SU-DHL-6 (cell line): Measurements from ENCODE around the gene CHRND.

Experiments
- H2AFZ ChIP-seq: fragments of 200-600 bp; sonication (generic); 2 replicates; pipeline ENCODE4 v1.6.1; 2014; ENCODE audit warnings: low read depth, mild to moderate bottlenecking, moderate library complexity, mixed read lengths, antibody characterized with exemption, low read length; ENCODE audit not compliant: severe bottlenecking
- H3F3A ChIP-seq: fragments of 200-600 bp; shearing (Covaris generic); 2 replicates; pipeline ENCODE4 v1.6.0; 2016; ENCODE audit warnings: antibody characterized with exemption, mild to moderate bottlenecking; ENCODE audit not compliant: insufficient read depth
- H3K27ac ChIP-seq: fragments of 200-600 bp; sonication (generic); 2 replicates; pipeline ENCODE4 v1.5.1; 2016; ENCODE audit warnings: low read depth, mild to moderate bottlenecking, low read length, moderate library complexity, mixed read lengths
- H3K27me3 ChIP-seq: fragments of 200-600 bp; sonication (generic), shearing (Covaris generic); 2 replicates; pipeline ENCODE4 v1.6.0; 2014; ENCODE audit warnings: mild to moderate bottlenecking, low read length
- H3K36me3 ChIP-seq: fragments of 200-600 bp; sonication (generic); 2 replicates; pipeline ENCODE4 v1.6.1; 2014; ENCODE audit warnings: mild to moderate bottlenecking, low read length, mixed read lengths
- H3K4me2 ChIP-seq: fragments of 300-600, 200-600 bp; shearing (Covaris generic), sonication (generic); 2 replicates; pipeline ENCODE4 v1.6.0; 2014; ENCODE audit warnings: low read length, low read depth, mild to moderate bottlenecking; ENCODE audit not compliant: poor library complexity, severe bottlenecking
- H3K4me3 ChIP-seq: fragments of 200-600 bp; sonication (generic); 2 replicates; pipeline ENCODE4 v1.5.1; 2014; ENCODE audit warnings: antibody characterized with exemption, low read length, mild to moderate bottlenecking, mixed read lengths; ENCODE audit not compliant: insufficient read depth, poor library complexity, severe bottlenecking
- H3K79me2 ChIP-seq: fragments of 200-600 bp; sonication (generic); 2 replicates; pipeline ENCODE4 v1.6.1; 2014; ENCODE audit warnings: mild to moderate bottlenecking, low read length, moderate library complexity; ENCODE audit not compliant: insufficient read depth
- H3K9ac ChIP-seq: fragments of 200-600 bp; sonication (generic); 2 replicates; pipeline ENCODE4 v1.7.0; 2014; ENCODE audit warnings: mild to moderate bottlenecking, low read length
- H3K9me2 ChIP-seq: fragments of 200-600 bp; sonication (generic); replicated peaks from 2 replicates; pipeline ENCODE4 v1.6.1; 2014; ENCODE audit warnings: low read length; ENCODE audit not compliant: insufficient read depth
- H3K9me3 ChIP-seq: fragments of 200-600 bp; sonication (generic); 2 replicates; pipeline ENCODE4 v1.6.1; 2014; ENCODE audit warnings: low read length, mixed read lengths; ENCODE audit not compliant: insufficient read depth
- H4K20me1 ChIP-seq: fragments of 200-600 bp; sonication (generic); 2 replicates; pipeline ENCODE4 v1.6.1; 2014; ENCODE audit warnings: low read depth, mild to moderate bottlenecking, antibody characterized with exemption, low read length, moderate library complexity, mixed read lengths
- EZH2phosphoT487 ChIP-seq: fragments of 200-600 bp; sonication (generic), shearing (Covaris generic); conservative IDR thresholded peaks from 2 replicates; pipeline ENCODE4 v1.6.1; 2018; ENCODE audit warnings: mild to moderate bottlenecking, antibody characterized with exemption, low read length, moderate library complexity, mixed read lengths
- TF ChIP-seq, protein P1 (sequence below): fragments of 200-600 bp; sonication (generic); IDR thresholded peaks from one replicate; pipeline ENCODE4 v1.5.1; 2017; ENCODE audit warnings: antibody characterized with exemption, mild to moderate bottlenecking, low read length, moderate library complexity; ENCODE audit not compliant: insufficient read depth, poor library complexity, severe bottlenecking

The CHRND gene

DNA sequence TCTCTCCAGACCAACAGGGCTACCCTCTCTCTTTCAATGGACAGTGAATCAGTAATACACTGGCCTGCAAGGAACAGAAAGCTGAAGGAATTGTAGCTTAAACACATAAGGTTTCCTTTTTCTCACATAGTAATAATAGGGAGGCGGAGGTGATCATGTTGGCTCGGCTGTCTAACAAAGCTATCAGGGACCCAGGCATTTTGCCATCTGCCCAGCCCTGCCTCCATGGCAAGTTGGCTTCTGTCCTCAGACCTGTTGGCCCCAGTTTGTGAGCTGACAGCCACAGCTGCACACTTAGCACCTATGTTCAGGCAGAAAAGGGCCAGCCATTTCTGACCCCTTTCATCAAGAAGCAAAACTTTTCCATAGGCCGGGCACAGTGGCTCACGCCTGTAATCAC is 11.5 kb downstream of the CHRND start:
- Histone ChIP-seq H3K4me3 (no peak overlapping the region), H3K79me2 (no peaks in the 10 kb centered on the region), H3K36me3 (no peaks in the 10 kb centered on the region), H3K9me3 (no peaks in the 10 kb centered on the region), H3K27me3 (no peaks in the 10 kb centered on the region), H3F3A (no peaks in the 10 kb centered on the region), H3K9ac (no peak overlapping the region), H3K27ac (no peak overlapping the region), H3K9me2 (no peaks in the 10 kb centered on the region), H4K20me1 (no peaks in the 10 kb centered on the region), H3K4me2 (no peak overlapping the region), H2AFZ (no peak overlapping the region)
- TF ChIP-seq, protein P1, sequence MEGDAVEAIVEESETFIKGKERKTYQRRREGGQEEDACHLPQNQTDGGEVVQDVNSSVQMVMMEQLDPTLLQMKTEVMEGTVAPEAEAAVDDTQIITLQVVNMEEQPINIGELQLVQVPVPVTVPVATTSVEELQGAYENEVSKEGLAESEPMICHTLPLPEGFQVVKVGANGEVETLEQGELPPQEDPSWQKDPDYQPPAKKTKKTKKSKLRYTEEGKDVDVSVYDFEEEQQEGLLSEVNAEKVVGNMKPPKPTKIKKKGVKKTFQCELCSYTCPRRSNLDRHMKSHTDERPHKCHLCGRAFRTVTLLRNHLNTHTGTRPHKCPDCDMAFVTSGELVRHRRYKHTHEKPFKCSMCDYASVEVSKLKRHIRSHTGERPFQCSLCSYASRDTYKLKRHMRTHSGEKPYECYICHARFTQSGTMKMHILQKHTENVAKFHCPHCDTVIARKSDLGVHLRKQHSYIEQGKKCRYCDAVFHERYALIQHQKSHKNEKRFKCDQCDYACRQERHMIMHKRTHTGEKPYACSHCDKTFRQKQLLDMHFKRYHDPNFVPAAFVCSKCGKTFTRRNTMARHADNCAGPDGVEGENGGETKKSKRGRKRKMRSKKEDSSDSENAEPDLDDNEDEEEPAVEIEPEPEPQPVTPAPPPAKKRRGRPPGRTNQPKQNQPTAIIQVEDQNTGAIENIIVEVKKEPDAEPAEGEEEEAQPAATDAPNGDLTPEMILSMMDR = no peak
- TF ChIP-seq EZH2phosphoT487 = no peak

DNA sequence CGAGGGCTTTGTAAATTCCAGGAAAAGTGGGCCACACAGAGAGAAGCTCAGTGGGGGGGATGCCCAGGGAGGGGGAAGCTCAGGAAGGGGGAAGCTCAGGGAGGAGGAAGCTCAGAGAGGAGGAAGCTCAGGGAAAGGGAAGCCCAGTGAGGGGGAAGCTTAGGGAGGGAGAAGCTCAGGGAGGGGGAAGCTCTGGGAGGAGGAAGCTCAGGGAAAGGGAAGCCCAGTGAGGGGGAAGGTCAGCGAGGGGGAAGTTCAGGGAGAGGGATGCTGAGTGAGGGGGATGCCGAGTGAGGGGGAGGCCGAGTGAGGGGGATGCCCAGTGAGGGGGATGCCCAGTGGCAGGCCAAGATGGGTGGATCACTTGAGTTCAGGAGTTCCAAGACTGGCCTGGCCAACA is 12.7 kb downstream of the CHRND start:
- H3F3A ChIP-seq = no peaks in the 10 kb centered on the region
- H3K4me2 ChIP-seq = no peak overlapping the region
- H3K9me3 ChIP-seq = no peaks in the 10 kb centered on the region
- no peaks in the 10 kb centered on the region for H3K9me2 ChIP-seq
- H2AFZ ChIP-seq = no peak overlapping the region
- H3K9ac ChIP-seq = no peak overlapping the region
- H4K20me1 ChIP-seq = no peaks in the 10 kb centered on the region
- no peaks in the 10 kb centered on the region for H3K36me3 ChIP-seq
- no peak overlapping the region for H3K4me3 ChIP-seq
- H3K79me2 ChIP-seq = no peaks in the 10 kb centered on the region
- no peak for TF ChIP-seq EZH2phosphoT487
- TF ChIP-seq, protein P1 = no peak
- H3K27ac ChIP-seq = no peak overlapping the region
- H3K27me3 ChIP-seq = no peaks in the 10 kb centered on the region

GRCh38 chr2:232539298-232540231 is 13.6 kb downstream of the CHRND start, which contains the start of gene CHRNG:
Gene CHRNG (plus strand): TSS chr2:232539692. CDS start chr2:232539748, 56 bp downstream.
- Histone ChIP-seq H4K20me1 (no peaks in the 10 kb centered on the region), H3K9me2 (no peaks in the 10 kb centered on the region), H3K36me3 (no peaks in the 10 kb centered on the region), H3K9me3 (no peaks in the 10 kb centered on the region), H3K27me3 (no peaks in the 10 kb centered on the region), H3K9ac (no peak within 1 kb of the TSS), H3F3A (no peaks in the 10 kb centered on the region), H3K4me2 (no peak within 1 kb of the TSS), H3K4me3 (no peak within 1 kb of the TSS), H3K79me2 (no peaks in the 10 kb centered on the region), H3K27ac (no peak within 1 kb of the TSS), H2AFZ (no peak within 1 kb of the TSS)
- TF ChIP-seq EZH2phosphoT487 = no peak
- TF ChIP-seq, protein P1 = no peak
